Transverse colon (tissue), 3 donors: ENCODE measurements around the gene LDAF1.

ENCODE experiments used
- CTCF ChIP-seq, 5 experiments: fragments of 200-600 bp in 3 of 5; fragments of 450-650 bp in 2 of 5; sonication (generic) in 3 of 5; IDR thresholded peaks; 1 replicate in 2 of 5; 2 replicates in 3 of 5; pipeline ENCODE4 v1.5.1; 2016 to 2017; ENCODE audit warnings: antibody characterized with exemption in 5 of 5, inconsistent platforms in 3 of 5, mild to moderate bottlenecking in 2 of 5, moderate library complexity in 1 of 5
- EP300 ChIP-seq: sonication (generic); formaldehyde crosslinking; IDR thresholded peaks from one replicate; pipeline ENCODE4 v1.6.1; 2017; ENCODE audit warnings: antibody characterized with exemption, low read depth
- POLR2A ChIP-seq: fragments of 450-650 bp; IDR thresholded peaks from one replicate; pipeline ENCODE4 v1.6.1; 2016; ENCODE audit warnings: antibody characterized with exemption, mild to moderate bottlenecking, moderate library complexity

- no peak for TF ChIP-seq CTCF (IDR thresholded peaks at IDR 0.05)
- TF ChIP-seq POLR2A: no peak
- TF ChIP-seq EP300: no peak
Measured at GRCh38 chr16:21161211-21161610, 2.7 kb downstream of the LDAF1 start.
